ENCODE results near the gene DIP2C. TPM values are rescaled to one million over a fixed set of nuclear protein-coding genes. Genes with fewer than 3 reads are reported as not detected.

The DIP2C gene
- total RNA-seq, 1 donor, result 1.7 TPM

DNA sequence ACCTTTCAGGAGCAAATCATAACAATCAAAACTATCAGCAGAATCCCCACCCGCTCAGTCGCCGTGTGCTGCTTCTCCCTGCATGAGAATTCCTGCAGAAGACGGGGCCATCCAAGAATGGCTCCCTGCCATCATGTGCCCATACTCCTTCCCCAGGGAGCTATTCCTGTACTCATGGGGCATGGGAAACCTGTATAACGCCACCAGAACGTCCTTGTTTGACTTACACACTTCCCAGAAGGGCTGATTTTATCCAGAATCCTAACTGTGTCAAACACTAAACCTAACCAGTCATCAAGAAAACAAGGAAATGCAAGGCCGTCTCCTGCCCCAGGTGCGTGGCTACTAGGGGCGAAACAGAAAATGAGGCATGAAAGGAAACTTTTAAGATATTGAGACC is 16.0 kb downstream of the DIP2C start:
- no peaks in the 10 kb centered on the region for H3K4me1 ChIP-seq (ENCODE audit: insufficient read depth, low read length)
- no peaks in the 10 kb centered on the region for H3K27me3 ChIP-seq (ENCODE audit: insufficient read depth, low read length)
- H3K9me3 ChIP-seq (ENCODE audit: low read depth, low read length), result peaks cover 4% of the 10 kb centered on the region
- no peak overlapping the region for H3K4me3 ChIP-seq (ENCODE audit: low read length)

DNA sequence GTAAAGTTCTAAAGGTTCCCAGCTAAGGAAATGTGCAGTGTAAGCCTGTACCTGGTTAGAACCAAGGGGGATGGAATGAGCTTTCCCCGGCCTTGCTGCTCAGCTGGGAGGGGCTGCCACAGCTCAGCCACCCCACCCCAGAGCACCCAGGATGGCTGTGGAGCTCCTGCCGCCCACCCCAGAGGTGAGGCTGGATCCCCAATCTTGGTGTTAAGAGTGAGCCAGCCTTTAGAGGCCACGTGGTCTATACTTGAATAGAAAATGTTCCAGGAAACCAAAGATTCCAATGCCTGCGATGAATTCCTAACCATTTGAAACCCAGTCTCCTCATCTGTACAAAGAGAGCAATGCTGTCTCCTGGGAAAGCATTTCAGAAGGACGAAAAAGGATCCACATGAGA is 16.5 kb downstream of the DIP2C start:
- Histone ChIP-seq H3K9me3 (ENCODE audit: low read depth, low read length) (peaks cover 9% of the 10 kb centered on the region), H3K4me1 (ENCODE audit: insufficient read depth, low read length) (no peaks in the 10 kb centered on the region), H3K27me3 (ENCODE audit: insufficient read depth, low read length) (no peaks in the 10 kb centered on the region), H3K4me3 (ENCODE audit: low read length) (no peak overlapping the region)

- no peak overlapping the region for H3K4me3 ChIP-seq (ENCODE audit: low read length)
- no peaks in the 10 kb centered on the region for H3K4me1 ChIP-seq (ENCODE audit: insufficient read depth, low read length)
- no peaks in the 10 kb centered on the region for H3K27me3 ChIP-seq (ENCODE audit: insufficient read depth, low read length)
Observed at GRCh38 chr10:672203-672602, 17.3 kb downstream of the DIP2C start.

DNA sequence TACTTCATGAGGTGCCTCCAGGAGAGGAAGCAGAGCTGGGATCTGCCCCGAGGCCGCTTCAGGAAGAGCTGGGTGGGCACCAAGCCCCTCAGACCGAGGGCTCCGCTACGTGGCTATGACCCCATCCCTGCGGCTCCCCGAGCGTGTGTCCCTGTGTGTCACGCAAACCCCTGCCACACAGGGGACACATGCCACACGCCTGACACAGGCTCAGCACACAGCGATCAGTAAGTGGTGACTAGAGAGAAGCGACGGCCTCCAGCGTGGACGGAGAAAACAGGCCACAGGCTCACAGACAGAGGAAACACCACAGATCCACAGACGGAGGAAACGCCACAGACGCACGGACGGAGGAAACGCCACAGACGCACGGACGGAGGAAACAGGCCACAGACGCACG is 18.5 kb downstream of the DIP2C start:
- Histone ChIP-seq H3K27me3 (ENCODE audit: insufficient read depth, low read length) (no peaks in the 10 kb centered on the region), H3K4me3 (ENCODE audit: low read length) (no peak overlapping the region), H3K4me1 (ENCODE audit: insufficient read depth, low read length) (no peaks in the 10 kb centered on the region), H3K9me3 (ENCODE audit: low read depth, low read length) (peaks cover 13% of the 10 kb centered on the region)

More at GRCh38 chr10:672203-672602, 17.3 kb downstream of the DIP2C start:
- peaks cover 13% of the 10 kb centered on the region for H3K9me3 ChIP-seq (ENCODE audit: low read depth, low read length)

DNA sequence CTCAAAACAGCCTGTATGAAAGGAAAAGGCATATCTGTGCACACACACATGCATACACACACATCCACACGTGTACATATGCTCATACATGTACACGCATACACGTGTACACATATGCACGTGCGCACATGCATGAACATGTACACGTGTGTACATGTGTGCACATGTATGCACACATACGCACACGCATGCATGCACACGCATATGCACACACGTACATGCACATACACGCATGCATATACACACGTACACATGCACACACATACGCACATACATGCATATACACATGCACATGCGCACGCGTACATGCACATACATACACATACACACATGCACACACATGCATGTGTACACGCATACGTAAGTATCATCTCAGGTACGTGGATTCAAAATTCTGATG is 19.4 kb downstream of the DIP2C start:
- no peaks in the 10 kb centered on the region for H3K27me3 ChIP-seq (ENCODE audit: insufficient read depth, low read length)
- no peaks in the 10 kb centered on the region for H3K4me1 ChIP-seq (ENCODE audit: insufficient read depth, low read length)
- H3K9me3 ChIP-seq (ENCODE audit: low read depth, low read length), result peaks cover 13% of the 10 kb centered on the region
- no peak overlapping the region for H3K4me3 ChIP-seq (ENCODE audit: low read length)

GRCh38 chr10:668786-669485 is 20.5 kb downstream of the DIP2C start:
- peaks cover 13% of the 10 kb centered on the region for H3K9me3 ChIP-seq (ENCODE audit: low read depth, low read length)
- H3K4me3 ChIP-seq (ENCODE audit: low read length), result no peak overlapping the region
- no peaks in the 10 kb centered on the region for H3K4me1 ChIP-seq (ENCODE audit: insufficient read depth, low read length)
- H3K27me3 ChIP-seq (ENCODE audit: insufficient read depth, low read length), result no peaks in the 10 kb centered on the region

GRCh38 chr10:667602-668143 is 21.8 kb downstream of the DIP2C start:
- H3K4me1 ChIP-seq (ENCODE audit: insufficient read depth, low read length), result no peaks in the 10 kb centered on the region
- no peak overlapping the region for H3K4me3 ChIP-seq (ENCODE audit: low read length)
- no peaks in the 10 kb centered on the region for H3K27me3 ChIP-seq (ENCODE audit: insufficient read depth, low read length)
- peaks cover 13% of the 10 kb centered on the region for H3K9me3 ChIP-seq (ENCODE audit: low read depth, low read length)

DNA sequence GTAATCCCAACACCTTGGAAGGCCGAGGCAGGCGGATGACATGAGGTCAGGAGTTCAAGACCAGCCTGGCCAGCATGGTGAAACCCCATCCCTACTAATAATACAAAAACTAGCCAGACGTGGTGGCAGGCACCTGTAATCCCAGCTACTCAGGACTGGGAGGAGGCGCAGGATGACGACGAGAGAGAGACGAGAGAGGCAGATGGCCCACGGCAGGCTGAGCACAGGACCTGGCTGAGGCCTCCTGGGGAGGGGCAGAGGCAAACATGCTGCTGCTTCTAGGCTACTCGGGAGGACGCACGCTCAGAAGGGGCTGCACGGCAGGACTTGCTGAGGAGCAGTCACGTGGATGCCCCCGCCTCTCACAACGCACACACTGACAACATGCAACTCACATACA is 22.4 kb downstream of the DIP2C start:
- H3K4me3 ChIP-seq (ENCODE audit: low read length), result no peak overlapping the region
- no peaks in the 10 kb centered on the region for H3K27me3 ChIP-seq (ENCODE audit: insufficient read depth, low read length)
- peaks cover 13% of the 10 kb centered on the region for H3K9me3 ChIP-seq (ENCODE audit: low read depth, low read length)
- H3K4me1 ChIP-seq (ENCODE audit: insufficient read depth, low read length), result no peaks in the 10 kb centered on the region

- H3K4me1 ChIP-seq (ENCODE audit: insufficient read depth, low read length), result no peaks in the 10 kb centered on the region
- no peak overlapping the region for H3K4me3 ChIP-seq (ENCODE audit: low read length)
- no peaks in the 10 kb centered on the region for H3K27me3 ChIP-seq (ENCODE audit: insufficient read depth, low read length)
- peaks cover 13% of the 10 kb centered on the region for H3K9me3 ChIP-seq (ENCODE audit: low read depth, low read length)
Observed at GRCh38 chr10:666237-667012, 23.0 kb downstream of the DIP2C start.

GRCh38 chr10:665579-666091 is 23.8 kb downstream of the DIP2C start:
- Histone ChIP-seq H3K4me1 (ENCODE audit: insufficient read depth, low read length) (no peaks in the 10 kb centered on the region), H3K27me3 (ENCODE audit: insufficient read depth, low read length) (no peaks in the 10 kb centered on the region), H3K9me3 (ENCODE audit: low read depth, low read length) (peaks cover 13% of the 10 kb centered on the region), H3K4me3 (ENCODE audit: low read length) (no peak overlapping the region)

DNA sequence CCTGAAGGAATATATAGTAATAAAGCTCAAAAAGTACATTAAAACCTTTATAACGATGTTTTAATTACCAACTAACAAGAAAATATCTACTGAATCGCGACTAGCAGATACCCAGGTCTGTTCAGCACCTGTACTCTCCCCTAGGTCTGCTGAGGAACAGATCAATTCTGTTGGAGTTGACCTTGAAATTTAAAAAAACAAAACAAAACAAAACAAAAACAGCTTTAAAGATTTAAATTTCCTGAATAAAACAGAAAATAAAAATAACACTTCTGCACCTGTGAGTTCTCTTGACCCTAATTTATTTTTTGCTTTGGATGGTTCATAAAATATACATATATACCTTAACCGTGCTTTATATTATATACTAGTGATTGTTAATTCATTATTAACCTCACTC is 24.6 kb downstream of the DIP2C start:
- H3K27me3 ChIP-seq (ENCODE audit: insufficient read depth, low read length), result no peaks in the 10 kb centered on the region
- peaks cover 10% of the 10 kb centered on the region for H3K9me3 ChIP-seq (ENCODE audit: low read depth, low read length)
- no peaks in the 10 kb centered on the region for H3K4me1 ChIP-seq (ENCODE audit: insufficient read depth, low read length)
- H3K4me3 ChIP-seq (ENCODE audit: low read length), result no peak overlapping the region

GRCh38 chr10:664301-664700 is 25.2 kb downstream of the DIP2C start:
- Histone ChIP-seq H3K4me1 (ENCODE audit: insufficient read depth, low read length) (no peaks in the 10 kb centered on the region), H3K27me3 (ENCODE audit: insufficient read depth, low read length) (no peaks in the 10 kb centered on the region), H3K9me3 (ENCODE audit: low read depth, low read length) (peaks cover 9% of the 10 kb centered on the region), H3K4me3 (ENCODE audit: low read length) (no peak overlapping the region)

GRCh38 chr10:663831-664251 is 25.6 kb downstream of the DIP2C start:
- Histone ChIP-seq H3K4me1 (ENCODE audit: insufficient read depth, low read length) (no peaks in the 10 kb centered on the region), H3K4me3 (ENCODE audit: low read length) (no peak overlapping the region), H3K27me3 (ENCODE audit: insufficient read depth, low read length) (no peaks in the 10 kb centered on the region), H3K9me3 (ENCODE audit: low read depth, low read length) (peaks cover 9% of the 10 kb centered on the region)

DNA sequence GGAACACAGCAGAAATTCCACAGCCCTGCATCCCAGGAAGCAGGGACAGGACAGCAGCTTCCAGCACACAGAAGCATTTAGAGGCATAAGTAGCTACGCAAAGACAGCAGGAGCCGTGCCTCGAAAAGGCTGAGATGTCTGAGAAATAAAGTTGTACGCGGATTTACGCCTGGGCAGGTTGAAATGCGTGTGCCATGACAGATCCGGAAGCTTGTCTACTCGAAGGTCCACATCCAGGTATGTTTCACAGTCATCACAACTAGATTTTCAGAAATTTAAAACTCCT is 26.1 kb downstream of the DIP2C start:
- no peak overlapping the region for H3K4me3 ChIP-seq (ENCODE audit: low read length)
- H3K9me3 ChIP-seq (ENCODE audit: low read depth, low read length), result peaks cover 8% of the 10 kb centered on the region
- no peaks in the 10 kb centered on the region for H3K27me3 ChIP-seq (ENCODE audit: insufficient read depth, low read length)
- no peaks in the 10 kb centered on the region for H3K4me1 ChIP-seq (ENCODE audit: insufficient read depth, low read length)

DNA sequence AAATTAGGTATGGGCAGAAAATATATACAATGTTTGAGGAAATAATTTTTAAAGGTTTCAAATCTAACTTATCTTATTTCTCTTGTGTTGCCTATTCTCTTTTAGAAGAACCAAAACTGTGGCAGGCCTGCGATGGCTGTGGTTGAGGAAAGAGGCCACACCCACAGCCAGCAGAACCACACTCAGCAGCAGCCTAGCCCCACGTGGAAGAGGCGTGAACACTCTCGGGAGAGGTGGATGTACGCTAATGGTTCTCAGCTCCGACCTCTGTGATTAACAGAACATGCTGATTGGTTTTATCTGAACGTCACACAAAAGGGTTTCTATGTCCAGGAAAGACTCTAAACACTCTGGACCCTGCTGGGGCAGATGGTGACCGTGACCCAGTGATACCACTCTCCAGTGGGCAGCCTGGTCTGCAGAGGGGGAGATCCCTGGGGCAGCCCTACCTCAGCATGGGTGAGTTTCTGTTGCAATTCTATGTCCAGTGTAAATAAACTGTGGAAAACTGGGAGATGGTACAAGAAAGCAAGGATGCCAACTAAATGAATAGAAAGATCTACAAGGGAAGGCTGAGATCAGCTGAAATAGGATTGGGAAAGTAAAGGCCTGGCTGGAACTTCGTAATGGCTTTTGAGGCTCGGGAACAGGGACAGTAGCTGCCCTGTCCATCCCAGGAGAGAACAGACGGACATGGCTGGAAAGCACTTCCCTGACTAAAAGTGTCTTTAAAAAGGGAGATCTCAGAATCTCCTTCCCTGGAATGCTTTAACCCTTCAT is 26.6 kb downstream of the DIP2C start:
- peaks cover 3% of the 10 kb centered on the region for H3K9me3 ChIP-seq (ENCODE audit: low read depth, low read length)
- H3K4me1 ChIP-seq (ENCODE audit: insufficient read depth, low read length), result no peaks in the 10 kb centered on the region
- H3K4me3 ChIP-seq (ENCODE audit: low read length), result no peak overlapping the region

More for the DNA sequence above, 26.6 kb downstream of the DIP2C start:
- H3K27me3 ChIP-seq (ENCODE audit: insufficient read depth, low read length), result no peaks in the 10 kb centered on the region
